Testis (tissue), 2 donors: ENCODE data around the gene BCR.

Experiments
- POLR2A ChIP-seq: fragments of 450-650 bp; IDR thresholded peaks from one replicate; pipeline ENCODE4 v1.6.1; 2017; ENCODE audit warnings: antibody characterized with exemption, mild to moderate bottlenecking, moderate library complexity
- TF ChIP-seq, protein P1 (sequence below), 3 experiments: fragments of 450-650 bp in 2 of 3; fragments of 200-600 bp in 1 of 3; sonication (generic) in 1 of 3; IDR thresholded peaks; one replicate each; pipeline ENCODE4 v1.5.1; 2016 to 2019; ENCODE audit warnings: antibody characterized with exemption in 3 of 3, mild to moderate bottlenecking in 2 of 3, moderate library complexity in 1 of 3

DNA sequence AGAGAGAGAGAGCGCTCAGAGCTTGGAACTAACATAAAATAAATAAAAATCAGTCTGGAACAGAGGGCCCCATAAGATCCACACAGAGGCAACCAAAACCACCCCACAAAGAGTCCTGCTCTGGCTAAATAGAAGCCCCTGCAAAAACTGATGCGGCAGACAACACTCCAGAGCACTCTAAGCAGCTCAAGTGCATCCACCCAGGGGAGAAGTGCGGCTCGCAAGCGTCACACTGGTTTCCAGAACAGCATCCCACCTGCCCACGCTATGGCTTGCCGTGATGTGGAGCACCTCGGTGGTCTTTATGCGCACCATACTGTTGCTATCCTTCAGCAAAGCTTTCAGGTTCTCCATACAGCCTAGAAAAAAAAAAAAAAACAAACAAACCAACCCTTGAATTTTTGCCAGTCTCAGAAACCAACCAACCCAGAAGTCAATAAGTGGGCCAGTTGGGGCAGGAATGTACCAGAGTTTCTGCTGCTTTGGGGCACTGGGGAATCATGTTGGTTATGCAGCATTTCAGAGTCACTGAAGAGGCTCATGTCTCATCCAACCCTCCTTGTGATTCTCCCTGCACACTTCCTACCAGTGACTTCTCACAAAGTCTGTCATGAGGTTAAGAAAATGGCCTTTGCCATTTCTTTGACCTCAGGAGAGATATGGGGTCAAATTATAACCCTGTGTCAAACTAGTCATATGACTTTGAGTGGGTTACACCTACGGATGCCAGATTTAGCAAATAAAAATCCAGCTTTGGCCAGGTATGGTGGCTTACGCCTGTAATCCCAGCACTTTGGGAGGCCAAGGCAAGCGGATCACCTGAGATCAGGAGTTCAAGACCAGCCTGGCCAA, 41.5 kb upstream of the BCR start:
- TF ChIP-seq, protein P1, sequence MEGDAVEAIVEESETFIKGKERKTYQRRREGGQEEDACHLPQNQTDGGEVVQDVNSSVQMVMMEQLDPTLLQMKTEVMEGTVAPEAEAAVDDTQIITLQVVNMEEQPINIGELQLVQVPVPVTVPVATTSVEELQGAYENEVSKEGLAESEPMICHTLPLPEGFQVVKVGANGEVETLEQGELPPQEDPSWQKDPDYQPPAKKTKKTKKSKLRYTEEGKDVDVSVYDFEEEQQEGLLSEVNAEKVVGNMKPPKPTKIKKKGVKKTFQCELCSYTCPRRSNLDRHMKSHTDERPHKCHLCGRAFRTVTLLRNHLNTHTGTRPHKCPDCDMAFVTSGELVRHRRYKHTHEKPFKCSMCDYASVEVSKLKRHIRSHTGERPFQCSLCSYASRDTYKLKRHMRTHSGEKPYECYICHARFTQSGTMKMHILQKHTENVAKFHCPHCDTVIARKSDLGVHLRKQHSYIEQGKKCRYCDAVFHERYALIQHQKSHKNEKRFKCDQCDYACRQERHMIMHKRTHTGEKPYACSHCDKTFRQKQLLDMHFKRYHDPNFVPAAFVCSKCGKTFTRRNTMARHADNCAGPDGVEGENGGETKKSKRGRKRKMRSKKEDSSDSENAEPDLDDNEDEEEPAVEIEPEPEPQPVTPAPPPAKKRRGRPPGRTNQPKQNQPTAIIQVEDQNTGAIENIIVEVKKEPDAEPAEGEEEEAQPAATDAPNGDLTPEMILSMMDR (IDR thresholded peaks at IDR 0.05), result no peak
- TF ChIP-seq POLR2A, result no peak
